HG02588 (cell line): ENCODE measurements around the gene POC1B.
"Not testable (repeated sequence)": the region's sequence is repeated elsewhere in the genome, so short reads cannot be mapped to it uniquely, and the experiment has no call there.

Experiments
- ATAC-seq: cut with Tn5 transposase; IDR thresholded peaks from one replicate; pipeline ENCODE4 v1.9.1; 2021; ENCODE audit warnings: mild to moderate bottlenecking, moderate library complexity; ENCODE audit not compliant: unreplicated experiment

Gene POC1B

GRCh38 chr12:89468017-89468416 is 57.8 kb downstream of the POC1B start:
- no peak for ATAC-seq

GRCh38 chr12:89464974-89465592 is 60.8 kb downstream of the POC1B start:
- no peak for ATAC-seq

GRCh38 chr12:89461649-89462612 is 63.9 kb downstream of the POC1B start:
- ATAC-seq, result peak; percentile 82

- ATAC-seq, result peak; percentile 15
These were observed 64.7 kb downstream of the POC1B start for GRCh38 chr12:89461190-89461589.

GRCh38 chr12:89459279-89459678 is 66.6 kb downstream of the POC1B start:
- not testable (repeated sequence) for ATAC-seq

GRCh38 chr12:89456565-89456964 is 69.3 kb downstream of the POC1B start:
- ATAC-seq, result no peak

GRCh38 chr12:89454080-89454848 is 71.6 kb downstream of the POC1B start:
- no peak for ATAC-seq

- no peak for ATAC-seq
These were observed 72.5 kb downstream of the POC1B start for GRCh38 chr12:89453121-89453978.

- ATAC-seq, result no peak
These were observed 74.0 kb downstream of the POC1B start for GRCh38 chr12:89451841-89452251.

GRCh38 chr12:89450907-89451306 is 74.9 kb downstream of the POC1B start:
- no peak for ATAC-seq

GRCh38 chr12:89448951-89449371 is 76.9 kb downstream of the POC1B start:
- no peak for ATAC-seq

- no peak for ATAC-seq
These were observed 77.3 kb downstream of the POC1B start for GRCh38 chr12:89448526-89448925.

GRCh38 chr12:89439941-89440340 is 85.9 kb downstream of the POC1B start:
- no peak for ATAC-seq

- ATAC-seq, result no peak
These were observed 88.6 kb downstream of the POC1B start for GRCh38 chr12:89437231-89437630.

GRCh38 chr12:89436062-89436461 is 89.8 kb downstream of the POC1B start:
- ATAC-seq, result no peak

- no peak for ATAC-seq
These were observed 92.2 kb downstream of the POC1B start for GRCh38 chr12:89433634-89434033.

GRCh38 chr12:89432396-89432795 is 93.5 kb downstream of the POC1B start:
- no peak for ATAC-seq

GRCh38 chr12:89429528-89429927 is 96.3 kb downstream of the POC1B start:
- ATAC-seq, result no peak

GRCh38 chr12:89427508-89428156 is 98.2 kb downstream of the POC1B start:
- peak; percentile 97 for ATAC-seq

GRCh38 chr12:89424846-89425245 is 101.0 kb downstream of the POC1B start:
- no peak for ATAC-seq
